Sigmoid colon (tissue), 3 donors: Measurements from ENCODE around the gene ST6GALNAC3.

Experiments used
- POLR2A ChIP-seq, 2 donors: fragments of 450-650 bp; IDR thresholded peaks; one replicate each; pipeline ENCODE4 v1.6.1; 2016; ENCODE audit warnings: antibody characterized with exemption in 2 of 2, mild to moderate bottlenecking in 2 of 2, moderate library complexity in 2 of 2
- TF ChIP-seq, protein P1 (sequence below), 4 experiments: fragments of 450-650 bp in 3 of 4; fragments of 200-600 bp in 1 of 4; IDR thresholded peaks; one replicate each; pipeline ENCODE4 v1.5.1; 2016 to 2019; ENCODE audit warnings: antibody characterized with exemption in 4 of 4, mild to moderate bottlenecking in 3 of 4, moderate library complexity in 2 of 4

DNA sequence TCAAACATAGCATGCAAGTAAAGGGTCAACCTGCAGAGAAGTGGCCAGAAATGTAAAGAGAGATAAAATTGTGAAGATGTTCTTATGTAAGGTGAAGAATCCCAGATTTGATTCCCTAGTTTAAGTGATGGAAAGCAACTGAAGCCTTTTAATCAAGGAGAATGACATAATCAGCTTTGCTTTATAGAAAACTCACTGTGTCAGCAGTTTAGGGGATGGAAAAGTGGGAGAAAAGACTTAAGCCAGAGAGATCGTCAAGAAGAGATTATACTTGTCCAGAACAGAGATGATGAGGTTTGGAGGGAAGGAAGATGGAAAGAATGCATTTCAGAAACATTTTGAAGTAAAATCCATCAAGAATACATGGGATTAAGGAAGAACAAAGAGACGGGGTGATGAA is 517.4 kb downstream of the ST6GALNAC3 start:
- TF ChIP-seq, protein P1, sequence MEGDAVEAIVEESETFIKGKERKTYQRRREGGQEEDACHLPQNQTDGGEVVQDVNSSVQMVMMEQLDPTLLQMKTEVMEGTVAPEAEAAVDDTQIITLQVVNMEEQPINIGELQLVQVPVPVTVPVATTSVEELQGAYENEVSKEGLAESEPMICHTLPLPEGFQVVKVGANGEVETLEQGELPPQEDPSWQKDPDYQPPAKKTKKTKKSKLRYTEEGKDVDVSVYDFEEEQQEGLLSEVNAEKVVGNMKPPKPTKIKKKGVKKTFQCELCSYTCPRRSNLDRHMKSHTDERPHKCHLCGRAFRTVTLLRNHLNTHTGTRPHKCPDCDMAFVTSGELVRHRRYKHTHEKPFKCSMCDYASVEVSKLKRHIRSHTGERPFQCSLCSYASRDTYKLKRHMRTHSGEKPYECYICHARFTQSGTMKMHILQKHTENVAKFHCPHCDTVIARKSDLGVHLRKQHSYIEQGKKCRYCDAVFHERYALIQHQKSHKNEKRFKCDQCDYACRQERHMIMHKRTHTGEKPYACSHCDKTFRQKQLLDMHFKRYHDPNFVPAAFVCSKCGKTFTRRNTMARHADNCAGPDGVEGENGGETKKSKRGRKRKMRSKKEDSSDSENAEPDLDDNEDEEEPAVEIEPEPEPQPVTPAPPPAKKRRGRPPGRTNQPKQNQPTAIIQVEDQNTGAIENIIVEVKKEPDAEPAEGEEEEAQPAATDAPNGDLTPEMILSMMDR (IDR thresholded peaks at IDR 0.05): no peak
- no peak for TF ChIP-seq POLR2A (IDR thresholded peaks at IDR 0.05)
